Ishikawa (cell line): ENCODE results near the gene CXCL13.

Source experiments
- CEBPB ChIP-seq: IDR thresholded peaks from 2 replicates; pipeline ENCODE4 v1.6.1; 2012
- CREB1 ChIP-seq: IDR thresholded peaks from 2 replicates; pipeline ENCODE4 v1.6.1; 2012; ENCODE audit warnings: low read depth
- EGR1 ChIP-seq: IDR thresholded peaks from 2 replicates; pipeline ENCODE4 v1.6.1; 2012
- EP300 ChIP-seq: IDR thresholded peaks from 2 replicates; pipeline ENCODE4 v1.6.1; 2012; ENCODE audit warnings: borderline replicate concordance
- FOXM1 ChIP-seq: IDR thresholded peaks from 2 replicates; pipeline ENCODE4 v1.6.1; 2012; ENCODE audit warnings: low read depth, borderline replicate concordance
- MAX ChIP-seq: IDR thresholded peaks from 2 replicates; pipeline ENCODE4 v1.6.1; 2012
- NFIC ChIP-seq: IDR thresholded peaks from 2 replicates; pipeline ENCODE4 v1.6.1; 2012
- RAD21 ChIP-seq: IDR thresholded peaks from 2 replicates; pipeline ENCODE4 v1.6.1; 2012; ENCODE audit warnings: low read depth
- REST ChIP-seq: IDR thresholded peaks from 2 replicates; pipeline ENCODE4 v1.6.1; 2012; ENCODE audit warnings: low read depth, mild to moderate bottlenecking
- TAF1 ChIP-seq: IDR thresholded peaks from 2 replicates; pipeline ENCODE4 v1.6.1; 2012; ENCODE audit warnings: low read depth, mild to moderate bottlenecking
- TCF12 ChIP-seq: IDR thresholded peaks from 2 replicates; pipeline ENCODE4 v1.6.1; 2012; ENCODE audit warnings: low read depth
- TEAD4 ChIP-seq: IDR thresholded peaks from 2 replicates; pipeline ENCODE4 v1.6.1; 2012
- USF1 ChIP-seq: IDR thresholded peaks from 2 replicates; pipeline ENCODE4 v1.6.1; 2012
- YY1 ChIP-seq: IDR thresholded peaks from 2 replicates; pipeline ENCODE4 v1.6.1; 2012; ENCODE audit warnings: low read depth
- ZBTB7A ChIP-seq: IDR thresholded peaks from 2 replicates; pipeline ENCODE4 v1.6.1; 2012; ENCODE audit warnings: low read depth

CXCL13 gene

GRCh38 chr4:77615153-77615552 is 9.5 kb downstream of the CXCL13 start:
- TF ChIP-seq CEBPB, result no peak
- TF ChIP-seq FOXM1, result no peak
- TF ChIP-seq REST, result no peak
- TF ChIP-seq MAX, result no peak
- no peak for TF ChIP-seq TEAD4
- no peak for TF ChIP-seq TAF1
- TF ChIP-seq ZBTB7A, result no peak
- TF ChIP-seq USF1, result no peak
- TF ChIP-seq CREB1, result no peak
- no peak for TF ChIP-seq YY1
- no peak for TF ChIP-seq TCF12
- no peak for TF ChIP-seq NFIC
- TF ChIP-seq RAD21, result no peak
- no peak for TF ChIP-seq EP300

GRCh38 chr4:77617203-77617602 is 11.6 kb downstream of the CXCL13 start:
- TF ChIP-seq USF1 (no peak), CEBPB (peak; percentile 56)

- no peak for TF ChIP-seq TAF1
- TF ChIP-seq RAD21, result peak; percentile 80
These were observed 13.0 kb downstream of the CXCL13 start for GRCh38 chr4:77618383-77619241.

- TF ChIP-seq RAD21 (peak; percentile 25; the same call in 1 of the 2 replicates), TEAD4 (no peak), EGR1 (no peak)
These were observed 13.8 kb downstream of the CXCL13 start for GRCh38 chr4:77619408-77619807.

GRCh38 chr4:77621254-77621653 is 15.6 kb downstream of the CXCL13 start:
- no peak for TF ChIP-seq REST
- no peak for TF ChIP-seq USF1
- TF ChIP-seq NFIC, result no peak
- TF ChIP-seq FOXM1, result no peak
- no peak for TF ChIP-seq TAF1
- TF ChIP-seq ZBTB7A, result no peak
- no peak for TF ChIP-seq MAX
- TF ChIP-seq YY1, result no peak
- TF ChIP-seq EGR1, result no peak
- TF ChIP-seq TCF12, result no peak
- TF ChIP-seq EP300, result no peak
- TF ChIP-seq CREB1, result no peak
- no peak for TF ChIP-seq CEBPB
- no peak for TF ChIP-seq TEAD4

- TF ChIP-seq USF1, result no peak
- no peak for TF ChIP-seq TEAD4
These were observed 17.5 kb downstream of the CXCL13 start for GRCh38 chr4:77623091-77623490.
